HUES64 (cell line): ENCODE results near the gene RIN3.

ENCODE experiments used
- H3K27ac ChIP-seq: 2 replicates; pipeline ENCODE4 v1.7.0; 2013; ENCODE audit warnings: low read depth, low read length, inconsistent platforms
- H3K27me3 ChIP-seq: 2 replicates; pipeline ENCODE4 v1.6.1; 2013; ENCODE audit warnings: mild to moderate bottlenecking, low read length; ENCODE audit not compliant: insufficient read depth
- H3K36me3 ChIP-seq: 2 replicates; pipeline ENCODE4 v1.6.1; 2013; ENCODE audit warnings: mild to moderate bottlenecking, low read length; ENCODE audit not compliant: insufficient read depth
- H3K4me1 ChIP-seq: 2 replicates; pipeline ENCODE4 v1.6.1; 2013; ENCODE audit warnings: mild to moderate bottlenecking, low read length, moderate library complexity; ENCODE audit not compliant: insufficient read depth
- H3K4me3 ChIP-seq: 2 replicates; pipeline ENCODE4 v1.5.1; 2013; ENCODE audit warnings: mild to moderate bottlenecking, low read length, moderate library complexity
- H3K9ac ChIP-seq: 2 replicates; pipeline ENCODE4 v1.6.1; 2013; ENCODE audit warnings: mild to moderate bottlenecking, low read depth, low read length
- H3K9me3 ChIP-seq: 2 replicates; pipeline ENCODE4 v1.6.1; 2013; ENCODE audit warnings: low read depth, low read length; ENCODE audit not compliant: insufficient read depth
- WGBS: fragments of 150-250, 120-280 bp; methylation state at CpG from one replicate; pipeline ENCODE4 v1.1.7; 2013; ENCODE audit warnings: missing lambda C conversion rate; 5-methylcytosine and 5-hydroxymethylcytosine counted together

RIN3 gene

GRCh38 chr14:92597906-92598905, 84.6 kb downstream of the RIN3 start:
- no peaks in the 10 kb centered on the region for H3K36me3 ChIP-seq
- H3K4me1 ChIP-seq = no peaks in the 10 kb centered on the region
- 90% methylated on average over 4 of the region's 4 CpGs for WGBS
- H3K27me3 ChIP-seq = no peaks in the 10 kb centered on the region
- no peaks in the 10 kb centered on the region for H3K9me3 ChIP-seq
- no peak overlapping the region for H3K4me3 ChIP-seq
- no peak overlapping the region for H3K27ac ChIP-seq
- no peak overlapping the region for H3K9ac ChIP-seq

DNA sequence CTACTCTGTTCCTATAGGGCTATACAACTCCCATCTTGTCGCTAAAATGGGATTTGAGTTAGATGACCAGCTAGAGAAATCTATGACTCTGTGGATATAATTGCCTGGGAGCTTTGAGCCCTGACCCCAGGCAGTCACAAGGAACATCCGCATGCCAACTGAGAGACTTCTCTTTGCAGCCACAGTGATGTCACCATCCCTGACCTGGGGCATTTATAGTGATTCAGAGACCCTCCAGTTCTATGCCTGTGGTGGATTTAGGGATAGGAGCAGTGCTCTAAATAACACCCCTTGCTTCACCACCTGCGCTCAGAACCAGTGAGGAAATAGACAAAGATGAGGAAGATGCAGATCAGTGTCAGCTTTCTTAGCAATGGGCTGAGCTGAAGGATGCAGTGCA, 86.2 kb downstream of the RIN3 start:
- no peaks in the 10 kb centered on the region for H3K4me1 ChIP-seq
- 94% methylated on average over 3 of the region's 3 CpGs for WGBS
- H3K27me3 ChIP-seq = no peaks in the 10 kb centered on the region
- H3K36me3 ChIP-seq = no peaks in the 10 kb centered on the region
- no peak overlapping the region for H3K4me3 ChIP-seq
- H3K9me3 ChIP-seq = no peaks in the 10 kb centered on the region
- no peak overlapping the region for H3K9ac ChIP-seq
- H3K27ac ChIP-seq = no peak overlapping the region

- WGBS = 88% methylated on average over 15 of the region's 15 CpGs
- Histone ChIP-seq H3K4me1 (no peaks in the 10 kb centered on the region), H3K9ac (no peak overlapping the region), H3K4me3 (no peak overlapping the region), H3K27me3 (no peaks in the 10 kb centered on the region), H3K27ac (no peak overlapping the region), H3K36me3 (no peaks in the 10 kb centered on the region), H3K9me3 (no peaks in the 10 kb centered on the region)
Measured at GRCh38 chr14:92600318-92601053, 86.9 kb downstream of the RIN3 start.

DNA sequence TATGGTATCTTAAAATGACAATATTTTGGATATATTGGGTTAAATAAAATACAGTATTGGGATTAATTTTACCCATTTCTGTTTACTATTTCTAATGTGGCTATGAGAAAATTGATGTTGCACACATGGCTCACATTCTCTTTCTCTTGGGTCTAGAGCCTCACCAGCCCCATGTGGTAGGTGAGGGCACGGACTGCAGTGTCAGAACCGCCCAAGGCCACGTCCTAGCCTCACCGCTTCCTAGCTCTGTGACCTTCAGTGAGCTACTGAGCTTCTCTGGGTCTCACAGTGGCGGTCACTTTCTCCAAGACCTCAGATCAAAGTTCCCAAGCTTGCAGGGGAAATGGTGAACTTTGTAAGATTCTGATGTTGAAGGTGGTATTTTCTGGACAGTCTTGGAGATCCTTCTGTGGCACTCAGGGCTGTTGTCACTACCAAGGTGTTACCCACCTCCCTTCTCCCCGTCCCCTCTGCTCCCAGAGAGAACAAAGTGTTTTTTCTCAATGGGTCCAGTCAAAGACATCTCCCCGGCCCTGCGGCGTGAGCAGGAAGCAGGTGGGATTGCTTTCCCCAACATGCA, 87.6 kb downstream of the RIN3 start:
- no peak overlapping the region for H3K27ac ChIP-seq
- no peaks in the 10 kb centered on the region for H3K9me3 ChIP-seq
- no peaks in the 10 kb centered on the region for H3K36me3 ChIP-seq
- 89% methylated on average over 9 of the region's 9 CpGs for WGBS
- H3K27me3 ChIP-seq = no peaks in the 10 kb centered on the region
- no peak overlapping the region for H3K4me3 ChIP-seq
- no peak overlapping the region for H3K9ac ChIP-seq
- H3K4me1 ChIP-seq = no peaks in the 10 kb centered on the region

GRCh38 chr14:92601757-92602417, 88.3 kb downstream of the RIN3 start:
- no peaks in the 10 kb centered on the region for H3K4me1 ChIP-seq
- H3K4me3 ChIP-seq = no peak overlapping the region
- WGBS = 90% methylated on average over 10 of the region's 10 CpGs
- H3K27ac ChIP-seq = no peak overlapping the region
- no peaks in the 10 kb centered on the region for H3K9me3 ChIP-seq
- H3K36me3 ChIP-seq = no peaks in the 10 kb centered on the region
- no peaks in the 10 kb centered on the region for H3K27me3 ChIP-seq
- H3K9ac ChIP-seq = no peak overlapping the region

- Histone ChIP-seq H3K27me3 (no peaks in the 10 kb centered on the region), H3K9ac (no peak overlapping the region), H3K4me1 (no peaks in the 10 kb centered on the region), H3K9me3 (peaks cover 4% of the 10 kb centered on the region; the same call in 1 of the 2 replicates), H3K36me3 (no peaks in the 10 kb centered on the region), H3K27ac (no peak overlapping the region), H3K4me3 (no peak overlapping the region)
- WGBS = 81% methylated on average over 14 of the region's 14 CpGs
Measured at GRCh38 chr14:92603309-92604242, 90.0 kb downstream of the RIN3 start.

DNA sequence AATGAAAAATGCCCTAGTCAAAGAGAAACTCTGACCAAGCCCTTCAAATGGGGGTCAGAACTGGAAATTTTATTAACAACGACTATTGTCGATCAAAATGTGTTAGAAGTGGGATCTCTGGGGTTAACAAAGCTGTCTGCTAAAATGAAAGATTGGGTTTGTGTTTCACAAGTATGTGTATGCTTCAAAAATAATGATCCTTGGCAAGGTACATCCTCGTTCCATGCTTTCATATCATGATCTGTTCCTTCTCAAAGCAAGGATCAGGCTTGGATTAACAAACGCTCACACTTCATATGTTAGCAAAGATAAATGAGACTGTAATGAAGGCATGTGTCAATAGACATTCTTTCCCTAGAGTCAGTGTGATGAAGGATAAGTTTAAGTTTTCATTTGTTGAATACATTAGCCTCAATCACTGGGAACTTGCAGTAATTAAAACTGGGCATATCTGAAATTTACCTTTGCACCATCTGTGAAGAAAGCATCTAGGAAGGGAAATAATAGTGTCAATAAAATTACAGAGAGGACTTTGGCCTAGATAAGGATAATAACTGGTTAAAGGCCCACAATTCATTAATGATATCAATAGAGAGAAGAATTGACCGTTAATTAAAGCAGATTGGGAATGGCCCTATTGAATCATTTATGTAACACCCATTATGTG, 91.8 kb downstream of the RIN3 start:
- WGBS = 98% methylated on average over 5 of the region's 5 CpGs
- Histone ChIP-seq H3K9me3 (peaks cover 4% of the 10 kb centered on the region; the same call in 1 of the 2 replicates), H3K9ac (no peak overlapping the region), H3K36me3 (no peaks in the 10 kb centered on the region), H3K27ac (no peak overlapping the region), H3K4me3 (no peak overlapping the region), H3K27me3 (no peaks in the 10 kb centered on the region), H3K4me1 (no peaks in the 10 kb centered on the region)

- Histone ChIP-seq H3K4me3 (no peak overlapping the region), H3K36me3 (no peaks in the 10 kb centered on the region), H3K27me3 (no peaks in the 10 kb centered on the region), H3K9me3 (peaks cover 4% of the 10 kb centered on the region; the same call in 1 of the 2 replicates), H3K27ac (no peak overlapping the region), H3K9ac (no peak overlapping the region), H3K4me1 (no peaks in the 10 kb centered on the region)
- 93% methylated on average over 3 of the region's 3 CpGs for WGBS
Measured at GRCh38 chr14:92607251-92607650, 93.7 kb downstream of the RIN3 start.

DNA sequence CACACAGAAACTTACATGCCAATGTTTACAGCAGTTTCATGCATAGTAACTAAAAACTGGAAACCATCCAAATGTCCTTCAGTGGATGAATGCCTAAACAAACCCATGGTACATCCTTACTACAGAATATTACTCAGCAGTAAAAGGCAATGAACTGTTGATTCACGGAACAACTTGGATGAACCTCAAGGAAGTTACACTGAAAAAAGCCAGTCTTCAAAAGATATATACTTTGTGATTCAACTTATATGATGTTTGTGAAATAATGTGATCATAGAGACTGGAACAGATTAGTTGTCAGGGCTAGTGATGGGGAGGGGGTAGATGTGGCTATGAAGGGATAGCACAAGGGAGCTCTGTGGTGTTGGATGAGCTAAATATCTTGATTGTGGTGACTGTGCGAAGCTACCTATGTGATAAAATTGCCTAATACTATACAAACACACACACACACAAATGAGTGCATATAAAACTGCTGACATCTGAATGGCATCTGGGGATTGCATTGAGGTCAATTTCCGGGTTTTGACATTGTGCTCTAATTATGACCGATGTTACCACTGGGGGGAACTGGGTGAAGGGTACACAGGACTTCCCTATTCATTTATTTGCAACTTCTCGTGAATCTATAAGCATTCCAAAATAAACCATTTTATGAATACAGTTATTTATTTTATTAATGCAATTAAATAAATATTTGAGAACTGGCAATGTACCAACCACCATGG, 94.3 kb downstream of the RIN3 start:
- no peak overlapping the region for H3K4me3 ChIP-seq
- no peaks in the 10 kb centered on the region for H3K4me1 ChIP-seq
- WGBS = 95% methylated on average over 3 of the region's 5 CpGs
- no peaks in the 10 kb centered on the region for H3K27me3 ChIP-seq
- H3K9ac ChIP-seq = no peak overlapping the region
- H3K9me3 ChIP-seq = peaks cover 4% of the 10 kb centered on the region; the same call in 1 of the 2 replicates
- no peak overlapping the region for H3K27ac ChIP-seq
- no peaks in the 10 kb centered on the region for H3K36me3 ChIP-seq
